Naive thymus-derived CD4-positive, alpha-beta T cell (primary cell): ENCODE measurements around the gene TNFSF18. TPM values are rescaled to one million over a fixed set of nuclear protein-coding genes. Genes with fewer than 3 reads are reported as not detected.
"Not testable (repeated sequence)": the region's sequence is repeated elsewhere in the genome, so short reads cannot be mapped to it uniquely, and the experiment has no call there.

ENCODE experiments used
- ATAC-seq: fragments of 150-1000 bp; cut with Tn5 transposase; 2 replicates; pipeline ENCODE4 v1.10.0; 2021; ENCODE audit warnings: mild to moderate bottlenecking, moderate library complexity
- CTCF ChIA-PET: fragments of 350-600 bp; sonication (Branson Sonifier 250); formaldehyde crosslinking; loops from one replicate; lab custom pipeline; 2021; ENCODE audit warnings: antibody characterized with exemption; lab: Charles Lee
- POLR2A ChIA-PET: fragments of 350-600 bp; sonication (Branson Sonifier 250); formaldehyde crosslinking; loops from one replicate; lab custom pipeline; 2021; ENCODE audit warnings: antibody characterized with exemption, inconsistent platforms; lab: Charles Lee
- DNase-seq, 9 donors: peaks; one replicate each; pipeline versions ENCODE4 v3.0.0 to v3.0.0-alpha.2; 2020 to 2022; ENCODE audit warnings: mixed read lengths in 1 of 9
- H3K27ac ChIP-seq: one replicate; pipeline ENCODE4 v1.7.0; 2013; ENCODE audit warnings: mild to moderate bottlenecking, low read depth, low read length, moderate library complexity
- H3K27me3 ChIP-seq, 2 donors: one replicate each; pipeline ENCODE4 v1.7.0; 2013; ENCODE audit warnings: low read length in 2 of 2, mild to moderate bottlenecking in 2 of 2, moderate library complexity in 2 of 2; ENCODE audit not compliant: control insufficient read depth in 2 of 2, insufficient read depth in 2 of 2
- H3K36me3 ChIP-seq, 3 experiments: 1 replicate in 2 of 3; 2 replicates in 1 of 3; pipeline ENCODE4 v1.7.0; 2013; ENCODE audit warnings: low read length in 3 of 3, mild to moderate bottlenecking in 3 of 3, moderate library complexity in 1 of 3; ENCODE audit not compliant: insufficient read depth in 3 of 3, control insufficient read depth in 2 of 3
- H3K4me1 ChIP-seq, 2 donors: one replicate each; pipeline ENCODE4 v1.7.0; 2013; ENCODE audit warnings: low read length in 2 of 2, mild to moderate bottlenecking in 2 of 2, moderate library complexity in 1 of 2; ENCODE audit not compliant: control insufficient read depth in 2 of 2, insufficient read depth in 2 of 2
- H3K4me3 ChIP-seq: 2 replicates; pipeline ENCODE4 v1.7.0; 2013; ENCODE audit warnings: mild to moderate bottlenecking, low read length
- H3K9me3 ChIP-seq, 3 experiments: 1 replicate in 2 of 3; 2 replicates in 1 of 3; pipeline ENCODE4 v1.7.0; 2013; ENCODE audit warnings: low read length in 3 of 3; ENCODE audit not compliant: control insufficient read depth in 2 of 3
- H3K27ac Mint-ChIP-seq, 9 donors: one replicate each; pipeline ENCODE4 v1.8.0; 2020 to 2022; ENCODE audit warnings: mixed read lengths in 9 of 9, mild to moderate bottlenecking in 8 of 9, moderate library complexity in 5 of 9, inconsistent platforms in 2 of 9
- H3K27me3 Mint-ChIP-seq, 5 donors: one replicate each; pipeline ENCODE4 v1.8.0; 2021 to 2022; ENCODE audit warnings: mixed read lengths in 5 of 5, mild to moderate bottlenecking in 1 of 5
- H3K36me3 Mint-ChIP-seq, 5 donors: one replicate each; pipeline ENCODE4 v1.8.0; 2020 to 2022; ENCODE audit warnings: mixed read lengths in 5 of 5, mild to moderate bottlenecking in 3 of 5, inconsistent platforms in 1 of 5
- H3K4me1 Mint-ChIP-seq, 7 donors: one replicate each; pipeline ENCODE4 v1.8.0; 2020 to 2022; ENCODE audit warnings: mixed read lengths in 7 of 7, mild to moderate bottlenecking in 3 of 7, inconsistent platforms in 1 of 7
- H3K4me3 Mint-ChIP-seq, 10 donors: one replicate each; pipeline ENCODE4 v1.8.0; 2020 to 2022; ENCODE audit warnings: mild to moderate bottlenecking in 10 of 10, mixed read lengths in 10 of 10, moderate library complexity in 6 of 10, inconsistent platforms in 2 of 10
- H3K9me3 Mint-ChIP-seq, 11 donors: one replicate each; pipeline ENCODE4 v1.8.0; 2020 to 2022; ENCODE audit warnings: mixed read lengths in 11 of 11, mild to moderate bottlenecking in 4 of 11, inconsistent platforms in 1 of 11, moderate library complexity in 1 of 11
- intact Hi-C, 2 donors: fragments of 100-400 bp; cut with micrococcal nuclease; formaldehyde crosslinking; loops; one replicate each; pipeline ENCODE4 v1.15.1; 2023
- polyA plus RNA-seq, 2 donors: library from polyadenylated mRNA; unstranded; fragments of 300-500 nt; fragmentation: Illumina TruSeq; gene quantifications; one replicate each; pipeline ENCODE4 v1.2.3, GENCODE V29; 2021
- total RNA-seq, 6 experiments: library from RNA in 5 of 6; stranded (reverse) in 5 of 6; gene quantifications; 1 replicate in 5 of 6; 2 replicates in 1 of 6; pipeline ENCODE4 v1.2.3 and lab custom pipeline; 2021 to 2026

Gene TNFSF18
- total and polyA plus RNA-seq, 7 experiments from 2014 or later = not detected

GRCh38 chr1:173093691-173094445 is 43.1 kb upstream of the TNFSF18 start:
- Histone ChIP-seq H3K9me3 (no peaks in the 10 kb centered on the region), H3K4me1 (no peaks in the 10 kb centered on the region), H3K4me3 (no peak overlapping the region), H3K27me3 (no peaks in the 10 kb centered on the region), H3K36me3 (no peaks in the 10 kb centered on the region), H3K27ac (no peak overlapping the region)
- Mint-ChIP-seq H3K27ac (no peak overlapping the region), H3K9me3 (no peaks in the 10 kb centered on the region), H3K4me3 (no peak overlapping the region), H3K27me3 (peaks cover 0 to 19% (median 0%) of the 10 kb centered on the region in 5 donors), H3K36me3 (no peaks in the 10 kb centered on the region), H3K4me1 (peaks cover 0 to 2% (median 0%) of the 10 kb centered on the region in 7 donors)
- ChIA-PET CTCF (no interaction called here), POLR2A (no interaction called here)
- intact Hi-C loops = loop anchor here in 1 of 2 donors (10.0 kb wide), 1 partner anchor 349 kb away; no protein-coding TSS in a partner anchor
- no peak for ATAC-seq
- DNase-seq = no peak

- H3K36me3 Mint-ChIP-seq = no peaks in the 10 kb centered on the region
- POLR2A ChIA-PET = no interaction called here
These were observed 33.6 kb upstream of the TNFSF18 start for GRCh38 chr1:173084292-173084691.

GRCh38 chr1:173082913-173083312 is 32.2 kb upstream of the TNFSF18 start:
- Histone ChIP-seq H3K4me1 (no peaks in the 10 kb centered on the region), H3K4me3 (no peak overlapping the region), H3K27me3 (no peaks in the 10 kb centered on the region), H3K27ac (no peak overlapping the region), H3K36me3 (no peaks in the 10 kb centered on the region), H3K9me3 (no peaks in the 10 kb centered on the region)
- Mint-ChIP-seq H3K4me1 (no peaks in the 10 kb centered on the region), H3K9me3 (peaks cover 0 to 8% (median 2%) of the 10 kb centered on the region in 11 donors), H3K27ac (no peak overlapping the region), H3K27me3 (peaks cover 0 to 6% (median 0%) of the 10 kb centered on the region in 5 donors), H3K36me3 (no peaks in the 10 kb centered on the region), H3K4me3 (no peak overlapping the region)
- intact Hi-C loops = no loop called here
- ATAC-seq = no peak
- DNase-seq = no peak
- ChIA-PET CTCF (no interaction called here), POLR2A (no interaction called here)

More at GRCh38 chr1:173084292-173084691, 33.6 kb upstream of the TNFSF18 start:
- intact Hi-C loops = no loop called here
- CTCF ChIA-PET = no interaction called here
- Histone ChIP-seq H3K9me3 (no peaks in the 10 kb centered on the region), H3K4me3 (no peak overlapping the region), H3K4me1 (no peaks in the 10 kb centered on the region), H3K27me3 (no peaks in the 10 kb centered on the region), H3K27ac (no peak overlapping the region), H3K36me3 (no peaks in the 10 kb centered on the region)
- Mint-ChIP-seq H3K27ac (no peak overlapping the region), H3K27me3 (peaks cover 0 to 6% (median 0%) of the 10 kb centered on the region in 5 donors), H3K4me1 (no peaks in the 10 kb centered on the region), H3K9me3 (peaks cover 0 to 8% (median 2%) of the 10 kb centered on the region in 11 donors), H3K4me3 (no peak overlapping the region)
- DNase-seq (no peak), ATAC-seq (no peak)

- ATAC-seq, H3K4me1 Mint-ChIP-seq, H3K4me3 Mint-ChIP-seq, POLR2A ChIA-PET, H3K27ac ChIP-seq, H3K27me3 ChIP-seq, H3K36me3 ChIP-seq, H3K4me3 ChIP-seq, H3K9me3 ChIP-seq, intact Hi-C loops, H3K36me3 Mint-ChIP-seq, H3K27me3 Mint-ChIP-seq, H3K4me1 ChIP-seq, DNase-seq, CTCF ChIA-PET: not testable (repeated sequence)
- Mint-ChIP-seq H3K9me3 (peaks cover 0 to 14% (median 4%) of the 10 kb centered on the region in 11 donors), H3K27ac (peak overlapping the region in 1 of 9 donors; percentile 19)
These were observed 23.5 kb upstream of the TNFSF18 start for GRCh38 chr1:173074217-173074616.

- POLR2A ChIA-PET = no interaction called here
- CTCF ChIA-PET = no interaction called here
- intact Hi-C loops = no loop called here
These were observed 13.3 kb upstream of the TNFSF18 start for GRCh38 chr1:173064011-173064410.

GRCh38 chr1:173063171-173063570 is 12.4 kb upstream of the TNFSF18 start:
- Histone ChIP-seq H3K27ac (no peak overlapping the region), H3K27me3 (no peaks in the 10 kb centered on the region), H3K4me3 (no peak overlapping the region), H3K36me3 (no peaks in the 10 kb centered on the region), H3K4me1 (no peaks in the 10 kb centered on the region), H3K9me3 (no peaks in the 10 kb centered on the region)
- intact Hi-C loops = no loop called here
- Mint-ChIP-seq H3K27me3 (peaks cover 0 to 14% (median 0%) of the 10 kb centered on the region in 5 donors), H3K36me3 (peaks cover 0 to 2% (median 0%) of the 10 kb centered on the region in 5 donors), H3K9me3 (peaks cover 0 to 3% (median 0%) of the 10 kb centered on the region in 11 donors), H3K4me1 (peaks cover 0 to 2% (median 0%) of the 10 kb centered on the region in 7 donors), H3K4me3 (no peak overlapping the region), H3K27ac (no peak overlapping the region)
- DNase-seq = no peak
- ATAC-seq = no peak
- CTCF ChIA-PET = no interaction called here
- POLR2A ChIA-PET = no interaction called here

More at GRCh38 chr1:173064011-173064410, 13.3 kb upstream of the TNFSF18 start:
- H3K4me1 ChIP-seq = no peaks in the 10 kb centered on the region
- peaks cover 0 to 14% (median 0%) of the 10 kb centered on the region in 5 donors for H3K27me3 Mint-ChIP-seq
- no peaks in the 10 kb centered on the region for H3K27me3 ChIP-seq
- H3K36me3 Mint-ChIP-seq = peaks cover 0 to 2% (median 0%) of the 10 kb centered on the region in 5 donors
- no peaks in the 10 kb centered on the region for H3K36me3 ChIP-seq
- H3K4me3 Mint-ChIP-seq = no peak overlapping the region
- H3K9me3 ChIP-seq = no peaks in the 10 kb centered on the region
- DNase-seq (no peak), ATAC-seq (no peak)
- peaks cover 0 to 6% (median 0%) of the 10 kb centered on the region in 11 donors for H3K9me3 Mint-ChIP-seq
- no peak overlapping the region for H3K4me3 ChIP-seq
- H3K27ac ChIP-seq = no peak overlapping the region
- peaks cover 0 to 2% (median 0%) of the 10 kb centered on the region in 7 donors for H3K4me1 Mint-ChIP-seq
- no peak overlapping the region for H3K27ac Mint-ChIP-seq
